Daoy (cell line): ENCODE data around the gene GRID1. TPM values are rescaled to one million over a fixed set of nuclear protein-coding genes. Genes with fewer than 3 reads are reported as not detected.
"Not testable (repeated sequence)": the region's sequence is repeated elsewhere in the genome, so short reads cannot be mapped to it uniquely, and the experiment has no call there.

Experiments used
- DNase-seq: peaks from one replicate; pipeline ENCODE4 v3.0.0-alpha.2; 2015; ENCODE audit warnings: low read depth
- total RNA-seq: library from RNA; depleted of rRNA; stranded (reverse); fragments of >200 nt; shearing (Covaris generic); gene quantifications from 2 replicates; pipeline ENCODE4 v1.2.3, GENCODE V29; 2014

The GRID1 gene
- total RNA-seq, 1 experiment from 2014 or later: not detected

- DNase-seq: no peak
These were observed 257.2 kb downstream of the GRID1 start for GRCh38 chr10:86109421-86109820.

- no peak for DNase-seq
These were observed 257.9 kb downstream of the GRID1 start for GRCh38 chr10:86108696-86109095.

- not testable (repeated sequence) for DNase-seq
These were observed 258.8 kb downstream of the GRID1 start for GRCh38 chr10:86107611-86108310.

GRCh38 chr10:86107131-86107530, 259.5 kb downstream of the GRID1 start:
- DNase-seq: no peak

- no peak for DNase-seq
These were observed 260.0 kb downstream of the GRID1 start for GRCh38 chr10:86106616-86107015.

GRCh38 chr10:86105640-86106039, 261.0 kb downstream of the GRID1 start:
- no peak for DNase-seq

- no peak for DNase-seq
These were observed 261.4 kb downstream of the GRID1 start for GRCh38 chr10:86105181-86105580.

- no peak for DNase-seq
These were observed 261.9 kb downstream of the GRID1 start for GRCh38 chr10:86104611-86105145.

- no peak for DNase-seq
These were observed 262.4 kb downstream of the GRID1 start for GRCh38 chr10:86104156-86104555.

GRCh38 chr10:86103391-86104101, 263.0 kb downstream of the GRID1 start:
- DNase-seq: no peak

- DNase-seq: no peak
These were observed 264.1 kb downstream of the GRID1 start for GRCh38 chr10:86102451-86102850.

- DNase-seq: no peak
These were observed 264.6 kb downstream of the GRID1 start for GRCh38 chr10:86102031-86102430.

GRCh38 chr10:86100581-86101061, 266.0 kb downstream of the GRID1 start:
- no peak for DNase-seq

GRCh38 chr10:86099542-86100334, 266.9 kb downstream of the GRID1 start:
- no peak for DNase-seq

- no peak for DNase-seq
These were observed 268.3 kb downstream of the GRID1 start for GRCh38 chr10:86098187-86098881.

- DNase-seq: not testable (repeated sequence)
These were observed 271.5 kb downstream of the GRID1 start for GRCh38 chr10:86095061-86095460.

GRCh38 chr10:86092311-86092710, 274.3 kb downstream of the GRID1 start:
- DNase-seq: not testable (repeated sequence)

GRCh38 chr10:86091216-86091615, 275.4 kb downstream of the GRID1 start:
- no peak for DNase-seq

- DNase-seq: no peak
These were observed 275.8 kb downstream of the GRID1 start for GRCh38 chr10:86090807-86091206.

- no peak for DNase-seq
These were observed 278.9 kb downstream of the GRID1 start for GRCh38 chr10:86087716-86088115.

GRCh38 chr10:86086418-86086817, 280.2 kb downstream of the GRID1 start:
- DNase-seq: no peak
